Upper lobe of left lung (tissue), 6 donors: ENCODE measurements around the gene EBF3. TPM values are rescaled to one million over a fixed set of nuclear protein-coding genes. Genes with fewer than 3 reads are reported as not detected.

Experiments
- ATAC-seq, 2 donors: fragments of 200-7000 bp; cut with Tn5 transposase; one replicate each; pipeline ENCODE4 v1.9.1; 2022; ENCODE audit warnings: mild to moderate bottlenecking in 2 of 2, moderate library complexity in 2 of 2; ENCODE audit not compliant: low FRiP score in 2 of 2
- DNase-seq, 2 donors: peaks; one replicate each; pipeline ENCODE4 v3.0.0-alpha.2; 2019 to 2020
- H3K27ac ChIP-seq, 4 donors: fragments of 200-600 bp; sonication (generic); one replicate each; pipeline ENCODE4 v1.5.1; 2016 to 2019
- H3K27me3 ChIP-seq, 4 donors: fragments of 200-600 bp; sonication (generic); one replicate each; pipeline ENCODE4 v1.5.1; 2017 to 2019
- H3K36me3 ChIP-seq, 4 donors: fragments of 200-600 bp; sonication (generic); one replicate each; pipeline ENCODE4 v1.5.1; 2016 to 2019
- H3K4me1 ChIP-seq, 4 donors: fragments of 200-600 bp; sonication (generic); one replicate each; pipeline ENCODE4 v1.5.1; 2018 to 2019
- H3K4me3 ChIP-seq, 4 donors: fragments of 200-600 bp; sonication (generic); one replicate each; pipeline ENCODE4 v1.5.1; 2017 to 2019; ENCODE audit warnings: mild to moderate bottlenecking in 2 of 4, moderate library complexity in 1 of 4
- H3K9me3 ChIP-seq, 4 donors: fragments of 200-600 bp; sonication (generic); one replicate each; pipeline ENCODE4 v1.5.1; 2018 to 2019
- EP300 ChIP-seq, 4 donors: sonication (generic); formaldehyde crosslinking; IDR thresholded peaks; one replicate each; pipeline ENCODE4 v1.5.1; 2017; ENCODE audit warnings: antibody characterized with exemption in 4 of 4, control low read depth in 2 of 4
- POLR2A ChIP-seq, 4 donors: fragments of 450-650 bp; IDR thresholded peaks; one replicate each; pipeline ENCODE4 v1.5.1; 2016 to 2017; ENCODE audit warnings: antibody characterized with exemption in 4 of 4, mild to moderate bottlenecking in 2 of 4
- POLR2AphosphoS5 ChIP-seq, 2 donors: sonication (generic); formaldehyde crosslinking; IDR thresholded peaks; one replicate each; pipeline ENCODE4 v1.5.1; 2017; ENCODE audit warnings: antibody characterized with exemption in 2 of 2
- WGBS, 2 donors: methylation state at CpG; one replicate each; pipeline ENCODE4 v1.1.5; 2017 to 2018; 5-methylcytosine and 5-hydroxymethylcytosine counted together
- total RNA-seq, 6 donors: library from RNA; depleted of rRNA in 4 of 6; stranded (reverse); fragments of >200 nt in 4 of 6; gene quantifications; one replicate each; pipeline versions ENCODE4 v1.1.0 to v1.2.1, GENCODE V29; 2016 to 2021
- TF ChIP-seq, protein P1 (sequence below), 6 experiments: fragments of 450-650 bp in 4 of 6; fragments of 200-600 bp in 2 of 6; sonication (generic) in 2 of 6; IDR thresholded peaks; one replicate each; pipeline ENCODE4 v1.5.1; 2016 to 2019; ENCODE audit warnings: antibody characterized with exemption in 6 of 6
- donor health status: DM: no; HTN: no; CAD: no; lungs with moderate emphysema.
- donor health status: DM: no; HTN: yes; CAD: no; lungs with severe emphysema.

The EBF3 gene
- total RNA-seq, 6 donors from 2014 or later, result 0.06 to 0.51 TPM; not detected in 4

- Histone ChIP-seq H3K4me3 (no peak overlapping the region), H3K9me3 (no peaks in the 10 kb centered on the region), H3K4me1 (no peaks in the 10 kb centered on the region), H3K27ac (no peak overlapping the region), H3K36me3 (no peaks in the 10 kb centered on the region), H3K27me3 (no peaks in the 10 kb centered on the region)
- peak; percentile 16 to 53 for DNase-seq
- ATAC-seq, result no peak
- no peak for TF ChIP-seq POLR2AphosphoS5 (IDR thresholded peaks at IDR 0.05)
- no peak for TF ChIP-seq POLR2A (IDR thresholded peaks at IDR 0.05)
- TF ChIP-seq, protein P1, sequence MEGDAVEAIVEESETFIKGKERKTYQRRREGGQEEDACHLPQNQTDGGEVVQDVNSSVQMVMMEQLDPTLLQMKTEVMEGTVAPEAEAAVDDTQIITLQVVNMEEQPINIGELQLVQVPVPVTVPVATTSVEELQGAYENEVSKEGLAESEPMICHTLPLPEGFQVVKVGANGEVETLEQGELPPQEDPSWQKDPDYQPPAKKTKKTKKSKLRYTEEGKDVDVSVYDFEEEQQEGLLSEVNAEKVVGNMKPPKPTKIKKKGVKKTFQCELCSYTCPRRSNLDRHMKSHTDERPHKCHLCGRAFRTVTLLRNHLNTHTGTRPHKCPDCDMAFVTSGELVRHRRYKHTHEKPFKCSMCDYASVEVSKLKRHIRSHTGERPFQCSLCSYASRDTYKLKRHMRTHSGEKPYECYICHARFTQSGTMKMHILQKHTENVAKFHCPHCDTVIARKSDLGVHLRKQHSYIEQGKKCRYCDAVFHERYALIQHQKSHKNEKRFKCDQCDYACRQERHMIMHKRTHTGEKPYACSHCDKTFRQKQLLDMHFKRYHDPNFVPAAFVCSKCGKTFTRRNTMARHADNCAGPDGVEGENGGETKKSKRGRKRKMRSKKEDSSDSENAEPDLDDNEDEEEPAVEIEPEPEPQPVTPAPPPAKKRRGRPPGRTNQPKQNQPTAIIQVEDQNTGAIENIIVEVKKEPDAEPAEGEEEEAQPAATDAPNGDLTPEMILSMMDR (IDR thresholded peaks at IDR 0.05), result no peak
- no peak for TF ChIP-seq EP300 (IDR thresholded peaks at IDR 0.05)
- WGBS, 2 donors, result 91 to 97% methylated on average over 6 to 16 of the region's 16 CpGs
Observed at GRCh38 chr10:129935102-129935866, 28.8 kb downstream of the EBF3 start.

DNA sequence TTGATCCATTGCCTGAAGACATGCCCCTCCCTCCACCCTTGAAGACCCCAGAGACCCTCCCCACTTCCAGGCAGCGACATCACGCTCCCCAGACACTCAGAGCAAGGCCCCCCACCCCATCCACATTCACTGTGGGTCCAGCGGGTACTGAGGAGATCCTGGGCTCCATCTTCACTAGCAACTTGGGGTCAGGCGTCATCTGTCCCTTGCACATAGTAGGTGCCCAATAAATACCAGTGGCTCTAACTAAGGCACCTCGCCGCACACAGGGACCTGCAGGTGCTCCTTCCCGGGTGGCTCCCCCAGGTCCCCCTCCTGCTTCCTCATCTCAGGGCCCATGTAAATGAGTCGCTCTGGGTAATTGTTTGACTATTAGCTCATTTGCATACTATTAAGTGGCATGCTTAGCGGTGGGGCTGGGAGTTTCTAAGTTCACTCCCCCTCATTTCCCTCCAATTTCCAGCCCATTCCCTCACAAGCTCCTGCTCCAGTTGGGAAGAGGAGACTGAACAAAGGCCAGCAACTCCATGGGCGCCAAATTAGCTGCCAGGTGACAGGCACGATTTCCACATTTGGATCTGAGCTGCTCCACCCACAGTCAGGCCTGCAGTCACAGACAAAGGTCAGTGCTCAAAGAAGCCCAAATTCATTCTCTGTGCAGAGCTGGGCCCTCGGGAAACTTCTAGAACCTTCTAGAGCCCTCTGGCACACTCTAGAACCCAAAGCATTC lies 29.7 kb downstream of the EBF3 start:
- 88 to 90% methylated on average over 10 to 12 of the region's 12 CpGs for WGBS, 2 donors
- no peak for ATAC-seq
- peak in 1 of 2 donors; percentile 11 for DNase-seq
- H3K27ac ChIP-seq, result no peak overlapping the region
- no peaks in the 10 kb centered on the region for H3K36me3 ChIP-seq
- H3K9me3 ChIP-seq, result no peaks in the 10 kb centered on the region
- no peaks in the 10 kb centered on the region for H3K4me1 ChIP-seq
- no peak overlapping the region for H3K4me3 ChIP-seq
- no peaks in the 10 kb centered on the region for H3K27me3 ChIP-seq
- TF ChIP-seq POLR2A (IDR thresholded peaks at IDR 0.05), result no peak

- H3K27ac ChIP-seq, result no peak overlapping the region
- DNase-seq (peak; percentile 16 to 49), ATAC-seq (peak in 1 of 2 donors; percentile 45)
- WGBS, 2 donors, result 81 to 85% methylated on average over 14 of the region's 14 CpGs
- no peaks in the 10 kb centered on the region for H3K9me3 ChIP-seq
- H3K36me3 ChIP-seq, result no peaks in the 10 kb centered on the region
- H3K4me1 ChIP-seq, result no peaks in the 10 kb centered on the region
- H3K4me3 ChIP-seq, result no peak overlapping the region
- no peaks in the 10 kb centered on the region for H3K27me3 ChIP-seq
- no peak for TF ChIP-seq EP300 (IDR thresholded peaks at IDR 0.05)
- TF ChIP-seq POLR2AphosphoS5 (IDR thresholded peaks at IDR 0.05), result no peak
- TF ChIP-seq, protein P1 (IDR thresholded peaks at IDR 0.05), result no peak
- no peak for TF ChIP-seq POLR2A (IDR thresholded peaks at IDR 0.05)
Observed at GRCh38 chr10:129933456-129934092, 30.5 kb downstream of the EBF3 start.

DNA sequence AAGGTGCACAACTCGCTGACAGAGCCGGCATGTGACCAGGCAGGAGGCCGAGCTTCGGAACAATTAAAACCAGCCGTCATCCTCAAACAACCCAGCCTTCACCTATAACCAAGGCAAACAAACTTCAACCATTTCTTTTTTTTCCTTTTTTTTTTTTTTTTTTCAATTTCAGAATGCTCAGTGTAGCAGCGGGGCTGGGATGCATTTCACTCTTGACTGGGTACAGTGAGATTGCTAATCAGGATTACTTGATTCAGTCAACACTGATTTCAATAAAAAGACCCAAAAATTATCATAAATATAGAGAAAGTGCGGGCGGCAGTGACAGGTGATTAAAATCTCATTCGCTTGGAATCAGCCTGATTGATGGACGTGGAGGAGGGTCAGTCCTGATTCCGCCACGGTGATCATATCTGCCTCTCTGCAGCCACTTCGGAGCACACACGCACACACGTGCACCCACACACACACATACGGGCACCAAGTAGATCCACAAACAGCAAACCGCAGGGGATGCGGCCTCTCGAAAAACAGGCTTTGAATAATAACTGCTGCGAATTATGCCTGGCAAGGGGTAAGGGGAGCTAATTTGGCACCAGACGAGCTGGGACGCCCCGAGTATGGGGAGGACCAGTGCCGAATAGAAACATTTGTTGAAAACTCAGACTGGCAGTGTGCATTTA lies 31.2 kb downstream of the EBF3 start:
- no peak for ATAC-seq
- H3K4me1 ChIP-seq, result no peaks in the 10 kb centered on the region
- H3K9me3 ChIP-seq, result no peaks in the 10 kb centered on the region
- 84 to 87% methylated on average over 24 of the region's 24 CpGs for WGBS, 2 donors
- no peak for TF ChIP-seq EP300 (IDR thresholded peaks at IDR 0.05)
- TF ChIP-seq POLR2A (IDR thresholded peaks at IDR 0.05), result no peak
- TF ChIP-seq POLR2AphosphoS5 (IDR thresholded peaks at IDR 0.05), result no peak
- TF ChIP-seq, protein P1 (IDR thresholded peaks at IDR 0.05), result no peak
- no peaks in the 10 kb centered on the region for H3K36me3 ChIP-seq
- H3K4me3 ChIP-seq, result no peak overlapping the region
- no peak overlapping the region for H3K27ac ChIP-seq
- peak in 1 of 2 donors; percentile 8 for DNase-seq
- H3K27me3 ChIP-seq, result no peaks in the 10 kb centered on the region

DNA sequence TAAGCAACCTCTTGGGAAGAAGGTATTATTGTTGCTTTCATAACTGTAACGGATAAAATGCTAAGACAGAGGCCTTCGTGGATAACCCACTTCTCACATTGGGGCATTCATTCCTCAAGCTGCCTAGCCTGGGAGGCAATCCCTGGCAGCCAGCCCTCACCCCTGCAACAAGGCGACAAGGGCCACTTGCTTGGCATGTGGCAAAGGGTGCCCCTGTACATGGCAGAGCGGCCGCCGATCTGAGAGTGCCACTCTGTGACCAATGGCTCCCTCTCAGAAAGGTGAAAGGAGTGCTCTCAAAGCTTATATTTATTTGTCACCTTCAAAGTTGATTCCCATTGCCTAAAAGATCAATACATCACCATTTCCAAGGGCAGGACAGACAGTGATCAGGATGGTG lies 31.9 kb downstream of the EBF3 start:
- Histone ChIP-seq H3K36me3 (no peaks in the 10 kb centered on the region), H3K4me3 (no peak overlapping the region), H3K4me1 (no peaks in the 10 kb centered on the region), H3K27ac (no peak overlapping the region), H3K9me3 (no peaks in the 10 kb centered on the region), H3K27me3 (no peaks in the 10 kb centered on the region)
- TF ChIP-seq, protein P1 (IDR thresholded peaks at IDR 0.05), result no peak
- TF ChIP-seq EP300 (IDR thresholded peaks at IDR 0.05) (no peak), POLR2A (IDR thresholded peaks at IDR 0.05) (no peak), POLR2AphosphoS5 (IDR thresholded peaks at IDR 0.05) (no peak)
- peak; percentile 8 to 17 for DNase-seq
- no peak for ATAC-seq
- 90 to 96% methylated on average over 6 of the region's 6 CpGs for WGBS, 2 donors
